SK-N-SH (cell line): ENCODE data around the gene TBC1D17. TPM values are rescaled to one million over a fixed set of nuclear protein-coding genes. Genes with fewer than 3 reads are reported as not detected.
"Not testable (repeated sequence)": the region's sequence is repeated elsewhere in the genome, so short reads cannot be mapped to it uniquely, and the experiment has no call there.

Source experiments
- CTCF ChIA-PET: fragments of 300-600, 350-600 bp; formaldehyde crosslinking; extraction: SDS; loops from one replicate; lab custom pipeline; 2021; lab: Yijun Ruan, JAX
- POLR2A ChIA-PET: fragments of 350-600 bp; sonication (Branson Sonifier 250); formaldehyde crosslinking; extraction: SDS; loops from one replicate; lab custom pipeline; 2020; ENCODE audit warnings: antibody characterized with exemption, inconsistent platforms; lab: Yijun Ruan, JAX
- DNase-seq: peaks from one replicate; pipeline ENCODE4 v3.0.0; 2012
- H2AFZ ChIP-seq: fragments of 200-600 bp; sonication (generic); 2 replicates; pipeline ENCODE4 v1.8.1; 2016; ENCODE audit warnings: antibody characterized with exemption, mild to moderate bottlenecking, low read depth
- H3F3A ChIP-seq: fragments of 200-600 bp; sonication (generic); replicated peaks from 2 replicates; pipeline ENCODE3; 2016; ENCODE audit warnings: antibody characterized with exemption, mild to moderate bottlenecking; ENCODE audit not compliant: insufficient read depth
- H3K27ac ChIP-seq, 2 experiments: fragments of 200-500 bp in 1 of 2; fragments of 200-600 bp in 1 of 2; sonication (Bioruptor generic) in 1 of 2; sonication (generic), shearing (Covaris generic) in 1 of 2; 2 replicates each; pipeline versions ENCODE4 v1.5.1 to v1.6.1; 2014 to 2016; ENCODE audit warnings: low read depth in 2 of 2, inconsistent platforms in 1 of 2, low read length in 1 of 2, mild to moderate bottlenecking in 1 of 2, mixed read lengths in 1 of 2
- H3K27me3 ChIP-seq: fragments of 200-600 bp; sonication (generic), shearing (Covaris generic); 2 replicates; pipeline ENCODE4 v1.6.1; 2016; ENCODE audit warnings: mixed run types; ENCODE audit not compliant: insufficient read depth
- H3K36me3 ChIP-seq, 2 experiments: fragments of 200-500 bp in 1 of 2; fragments of 200-600 bp in 1 of 2; sonication (Bioruptor generic) in 1 of 2; sonication (generic) in 1 of 2; replicated peaks in 1 of 2; 2 replicates each; pipeline versions ENCODE3 to v1.5.1; 2014 to 2016; ENCODE audit warnings: low read length in 1 of 2, mild to moderate bottlenecking in 1 of 2; ENCODE audit not compliant: insufficient read depth in 2 of 2, control insufficient read depth in 1 of 2
- H3K4me1 ChIP-seq, 2 experiments: fragments of 200-500 bp in 1 of 2; fragments of 200-600 bp in 1 of 2; sonication (Bioruptor generic) in 1 of 2; sonication (generic), shearing (Covaris generic) in 1 of 2; 2 replicates each; pipeline versions ENCODE4 v1.5.1 to v1.6.1; 2014 to 2016; ENCODE audit warnings: low read depth in 1 of 2, low read length in 1 of 2, mixed run types in 1 of 2; ENCODE audit not compliant: insufficient read depth in 2 of 2, control insufficient read depth in 1 of 2
- H3K4me2 ChIP-seq: fragments of 200-600 bp; sonication (generic), shearing (Covaris generic); 2 replicates; pipeline ENCODE4 v1.6.1; 2017; ENCODE audit warnings: mixed run types
- H3K4me3 ChIP-seq, 2 experiments: fragments of 200-500 bp in 1 of 2; fragments of 200-600 bp in 1 of 2; sonication (Bioruptor generic) in 1 of 2; sonication (generic), shearing (Covaris generic) in 1 of 2; 2 replicates each; pipeline versions ENCODE4 v1.5.1 to v1.8.1; 2014 to 2016; ENCODE audit warnings: low read depth in 2 of 2, inconsistent platforms in 1 of 2, low read length in 1 of 2, mild to moderate bottlenecking in 1 of 2, mixed read lengths in 1 of 2, moderate library complexity in 1 of 2
- H3K79me2 ChIP-seq: fragments of 200-600 bp; sonication (generic); 2 replicates; pipeline ENCODE4 v1.8.1; 2017; ENCODE audit warnings: mild to moderate bottlenecking; ENCODE audit not compliant: insufficient read depth
- H3K9ac ChIP-seq: fragments of 200-600 bp; sonication (generic); 2 replicates; pipeline ENCODE4 v1.6.1; 2017; ENCODE audit warnings: mixed run types
- H3K9me2 ChIP-seq: fragments of 200-600 bp; sonication (generic); 2 replicates; pipeline ENCODE4 v1.6.1; 2017; ENCODE audit warnings: mixed run types
- H3K9me3 ChIP-seq: fragments of 200-600 bp; sonication (generic); 2 replicates; pipeline ENCODE4 v1.6.1; 2017; ENCODE audit warnings: mixed run types, mild to moderate bottlenecking, moderate library complexity
- H4K20me1 ChIP-seq: fragments of 200-600 bp; sonication (generic); 2 replicates; pipeline ENCODE4 v1.6.1; 2017; ENCODE audit warnings: mild to moderate bottlenecking, mixed run types; ENCODE audit not compliant: insufficient read depth
- ELF1 ChIP-seq: IDR thresholded peaks from 2 replicates; pipeline ENCODE4 v1.4.0; 2012
- FOXJ3 ChIP-seq: sonication (generic); formaldehyde crosslinking; IDR thresholded peaks from 2 replicates; pipeline ENCODE4 v1.5.1; 2020; ENCODE audit warnings: mild to moderate bottlenecking, missing genetic modification reagents
- JUND ChIP-seq: IDR thresholded peaks from 2 replicates; pipeline ENCODE4 v1.4.0; 2012
- MEF2A ChIP-seq: IDR thresholded peaks from 2 replicates; pipeline ENCODE4 v1.4.0; 2012; ENCODE audit warnings: low read depth, borderline replicate concordance
- NFIC ChIP-seq: IDR thresholded peaks from 2 replicates; pipeline ENCODE4 v1.4.0; 2012; ENCODE audit warnings: borderline replicate concordance
- NRF1 ChIP-seq: IDR thresholded peaks from 2 replicates; pipeline ENCODE4 v1.6.1; 2012; ENCODE audit warnings: low read depth, mild to moderate bottlenecking, low read length
- RAD21 ChIP-seq: IDR thresholded peaks from 2 replicates; pipeline ENCODE4 v1.6.1; 2012; ENCODE audit warnings: mild to moderate bottlenecking, low read length
- REST ChIP-seq: IDR thresholded peaks from 2 replicates; pipeline ENCODE4 v1.6.1; 2012; ENCODE audit warnings: mild to moderate bottlenecking, low read depth, low read length, moderate library complexity
- RFX5 ChIP-seq: IDR thresholded peaks from 2 replicates; pipeline ENCODE4 v1.6.1; 2012; ENCODE audit warnings: mild to moderate bottlenecking, improper control_type of control experiment, low read length
- SIN3A ChIP-seq: IDR thresholded peaks from 2 replicates; pipeline ENCODE4 v1.6.1; 2012; ENCODE audit warnings: low read depth, mild to moderate bottlenecking, low read length, moderate library complexity, borderline replicate concordance
- WGBS: methylation state at CpG from one replicate; pipeline ENCODE4 v1.1.6; 2017; ENCODE audit warnings: low lambda C conversion rate; 5-methylcytosine and 5-hydroxymethylcytosine counted together
- polyA plus RNA-seq, 3 experiments: library from polyadenylated mRNA; depleted of rRNA; stranded (reverse); fragments of >200 nt; gene quantifications; 2 replicates each; pipeline ENCODE4 v1.2.3, GENCODE V29; 2012
- TF ChIP-seq, protein P1 (sequence below): IDR thresholded peaks from 2 replicates; pipeline ENCODE4; 2012
- TF ChIP-seq, protein P2 (sequence below): fragments of 200-600 bp; sonication (generic); IDR thresholded peaks from 2 replicates; pipeline ENCODE4 v1.6.1; 2017; ENCODE audit warnings: antibody characterized with exemption, mild to moderate bottlenecking, moderate library complexity

The TBC1D17 gene
- polyA plus RNA-seq, 1 of the 3 experiments (the other 2 are of a cell fraction): 28.3 TPM

DNA sequence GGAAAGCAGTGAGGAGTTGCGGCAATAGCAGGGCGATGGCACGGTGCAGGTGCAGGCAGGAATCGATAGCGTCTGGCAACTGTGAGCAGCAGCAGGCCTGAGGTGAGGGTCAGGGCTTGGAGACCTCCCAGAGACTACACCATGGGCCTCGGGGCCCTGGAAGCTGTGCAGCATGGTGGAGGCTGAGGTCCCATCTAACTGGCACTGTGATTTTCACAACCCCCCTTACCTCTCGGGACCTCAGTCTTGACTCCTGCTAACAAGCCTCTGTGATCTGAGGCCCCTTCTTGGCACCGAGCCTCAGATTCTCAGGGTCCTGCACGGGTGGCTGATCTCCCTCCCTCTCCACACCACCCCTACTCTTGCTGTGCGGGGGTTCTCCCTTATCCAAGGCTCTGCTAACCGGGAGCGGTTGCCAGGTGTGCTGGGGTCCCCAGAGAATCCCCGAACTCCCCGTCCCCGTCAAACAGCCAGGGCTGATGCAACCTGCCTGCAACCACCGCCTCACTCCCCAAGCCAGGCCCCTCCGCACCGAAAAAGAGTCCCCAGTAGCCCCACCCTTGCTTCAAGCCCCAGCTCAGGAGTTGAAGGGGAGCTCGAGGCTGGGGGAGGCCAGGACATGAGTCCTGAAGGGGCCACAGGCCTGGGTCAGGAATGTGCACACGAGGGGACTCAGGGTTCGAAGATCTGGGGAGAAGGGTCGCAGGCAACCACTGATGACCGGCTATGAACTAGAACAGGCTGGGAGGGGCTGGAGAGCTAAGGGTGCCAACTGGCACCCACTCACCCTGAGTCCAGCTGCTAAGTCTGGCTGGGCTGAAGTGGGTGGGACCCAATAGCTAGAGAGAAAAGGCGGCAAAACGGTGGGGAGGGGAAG, 46.7 kb downstream of the TBC1D17 start:
- H4K20me1 ChIP-seq: peaks cover 56% of the 10 kb centered on the region; the same call in 1 of the 2 replicates
- TF ChIP-seq FOXJ3 (CRISPR knock-in tag) (no peak), ELF1 (no peak), JUND (no peak), SIN3A (no peak), MEF2A (no peak), NRF1 (no peak), RFX5 (no peak), RAD21 (no peak), REST (no peak), NFIC (no peak)
- TF ChIP-seq, protein P1, sequence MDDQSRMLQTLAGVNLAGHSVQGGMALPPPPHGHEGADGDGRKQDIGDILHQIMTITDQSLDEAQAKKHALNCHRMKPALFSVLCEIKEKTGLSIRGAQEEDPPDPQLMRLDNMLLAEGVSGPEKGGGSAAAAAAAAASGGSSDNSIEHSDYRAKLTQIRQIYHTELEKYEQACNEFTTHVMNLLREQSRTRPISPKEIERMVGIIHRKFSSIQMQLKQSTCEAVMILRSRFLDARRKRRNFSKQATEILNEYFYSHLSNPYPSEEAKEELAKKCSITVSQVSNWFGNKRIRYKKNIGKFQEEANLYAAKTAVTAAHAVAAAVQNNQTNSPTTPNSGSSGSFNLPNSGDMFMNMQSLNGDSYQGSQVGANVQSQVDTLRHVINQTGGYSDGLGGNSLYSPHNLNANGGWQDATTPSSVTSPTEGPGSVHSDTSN: no peak
- TF ChIP-seq, protein P2, sequence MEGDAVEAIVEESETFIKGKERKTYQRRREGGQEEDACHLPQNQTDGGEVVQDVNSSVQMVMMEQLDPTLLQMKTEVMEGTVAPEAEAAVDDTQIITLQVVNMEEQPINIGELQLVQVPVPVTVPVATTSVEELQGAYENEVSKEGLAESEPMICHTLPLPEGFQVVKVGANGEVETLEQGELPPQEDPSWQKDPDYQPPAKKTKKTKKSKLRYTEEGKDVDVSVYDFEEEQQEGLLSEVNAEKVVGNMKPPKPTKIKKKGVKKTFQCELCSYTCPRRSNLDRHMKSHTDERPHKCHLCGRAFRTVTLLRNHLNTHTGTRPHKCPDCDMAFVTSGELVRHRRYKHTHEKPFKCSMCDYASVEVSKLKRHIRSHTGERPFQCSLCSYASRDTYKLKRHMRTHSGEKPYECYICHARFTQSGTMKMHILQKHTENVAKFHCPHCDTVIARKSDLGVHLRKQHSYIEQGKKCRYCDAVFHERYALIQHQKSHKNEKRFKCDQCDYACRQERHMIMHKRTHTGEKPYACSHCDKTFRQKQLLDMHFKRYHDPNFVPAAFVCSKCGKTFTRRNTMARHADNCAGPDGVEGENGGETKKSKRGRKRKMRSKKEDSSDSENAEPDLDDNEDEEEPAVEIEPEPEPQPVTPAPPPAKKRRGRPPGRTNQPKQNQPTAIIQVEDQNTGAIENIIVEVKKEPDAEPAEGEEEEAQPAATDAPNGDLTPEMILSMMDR: no peak
- TF ChIP-seq, all 33 proteins: peak for 0
- no peak for DNase-seq
- Histone ChIP-seq H3K9me2 (no peaks in the 10 kb centered on the region), H3K9me3 (no peaks in the 10 kb centered on the region), H3K4me3 (no peak overlapping the region), H3K79me2 (peaks cover 100% of the 10 kb centered on the region), H3K9ac (no peak overlapping the region), H3K4me2 (no peak overlapping the region), H3K36me3 (peaks cover 24 to 28% of the 10 kb centered on the region in 2 experiments), H3F3A (peaks cover 9% of the 10 kb centered on the region), H3K27me3 (no peaks in the 10 kb centered on the region), H3K27ac (no peak overlapping the region), H2AFZ (no peak overlapping the region), H3K4me1 (peaks cover 7 to 8% of the 10 kb centered on the region in 2 experiments; a peak in 2 of 4 replicates)
- ChIA-PET CTCF (interaction anchor here (0.8 to 1.1 kb wide), 2 partner anchors 14 to 60 kb away, joined by 3 to 4 read pairs; no protein-coding TSS in a partner anchor), POLR2A (no interaction called here)
- WGBS: 89% methylated on average over 24 of the region's 25 CpGs

- peaks cover 50% of the 10 kb centered on the region; the same call in 1 of the 2 replicates for H4K20me1 ChIP-seq
- 95% methylated on average over 13 of the region's 13 CpGs for WGBS
- H3K9me3 ChIP-seq, DNase-seq, H3F3A ChIP-seq, H2AFZ ChIP-seq, H3K27me3 ChIP-seq, H3K9ac ChIP-seq, H3K4me3 ChIP-seq, H3K4me2 ChIP-seq, H3K9me2 ChIP-seq, H3K4me1 ChIP-seq, H3K27ac ChIP-seq, POLR2A ChIA-PET: not testable (repeated sequence)
- CTCF ChIA-PET: interaction anchor here (0.8 to 1.1 kb wide), 2 partner anchors 13 to 59 kb away, joined by 3 to 4 read pairs; no protein-coding TSS in a partner anchor
- H3K36me3 ChIP-seq: peaks cover 24 to 28% of the 10 kb centered on the region in 2 experiments
- H3K79me2 ChIP-seq: peaks cover 95% of the 10 kb centered on the region
Observed at GRCh38 chr19:49924881-49925210, 47.3 kb downstream of the TBC1D17 start.
